Astrocyte of the cerebellum (primary cell): Measurements from ENCODE around the gene PRELID3B.

Experiments
- DNase-seq: peaks from one replicate; pipeline ENCODE4 v3.0.0-alpha.2; 2011; ENCODE audit warnings: low read depth
- H3K4me3 ChIP-seq: 2 replicates; pipeline ENCODE4 v1.5.1; 2011; ENCODE audit warnings: mild to moderate bottlenecking, low read depth, low read length, moderate library complexity
- in situ Hi-C: cut with HindIII; loops from 2 replicates; pipeline ENCODE4 v1.10.0; 2017; ENCODE audit warnings: low sequenced_read_pairs
- TF ChIP-seq, protein P1 (sequence below): IDR thresholded peaks from 2 replicates; pipeline ENCODE4 v1.5.1; 2012; ENCODE audit warnings: low read length, low read depth, moderate library complexity, mild to moderate bottlenecking; ENCODE audit errors: missing control alignments

PRELID3B gene

DNA sequence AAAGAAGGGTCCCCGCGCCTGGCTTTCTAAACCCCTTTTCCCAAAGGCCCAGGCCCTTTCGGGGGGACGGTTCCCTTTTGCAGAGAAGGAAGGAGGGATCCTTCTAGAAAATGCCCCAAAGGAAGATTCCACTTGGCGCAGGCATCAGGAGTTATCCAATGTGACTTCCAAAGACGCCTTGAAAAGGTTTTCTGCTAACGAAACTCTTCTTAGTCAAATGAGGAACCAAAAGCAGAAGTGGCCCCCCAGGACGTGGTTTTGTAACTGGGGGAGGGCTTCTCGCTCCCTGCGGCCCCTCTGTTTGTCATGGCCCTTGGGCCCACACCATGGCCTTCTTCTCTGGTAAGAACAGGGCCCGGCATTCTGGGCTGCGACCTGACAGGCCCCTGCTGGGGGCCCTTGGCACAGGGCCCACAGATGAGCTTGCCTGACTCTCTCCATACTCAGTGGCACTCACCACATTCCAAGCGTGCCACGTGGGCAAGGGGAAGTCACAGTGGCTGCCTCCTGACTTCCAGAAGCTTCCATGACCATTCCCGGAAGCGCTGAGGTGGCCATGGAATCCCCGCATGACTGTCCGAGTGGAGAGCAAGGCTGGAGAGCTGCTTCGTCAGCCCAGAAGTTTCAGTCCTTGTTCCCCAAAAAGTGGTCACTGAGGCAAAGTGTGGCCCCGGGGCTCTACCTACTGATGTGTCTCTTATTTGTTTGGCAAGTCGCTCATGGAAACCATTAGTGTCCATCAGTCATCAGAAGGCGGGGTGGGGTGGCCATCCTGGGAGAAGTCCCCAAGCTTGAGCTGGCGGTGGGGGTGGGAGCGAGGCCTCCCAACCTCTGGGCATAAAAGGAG, 34.7 kb downstream of the PRELID3B start:
- no peak overlapping the region for H3K4me3 ChIP-seq
- DNase-seq: no peak
- in situ Hi-C loops: loop anchor here (5.0 kb wide), 1 partner anchor 204 kb away; no protein-coding TSS in a partner anchor
- TF ChIP-seq, protein P1, sequence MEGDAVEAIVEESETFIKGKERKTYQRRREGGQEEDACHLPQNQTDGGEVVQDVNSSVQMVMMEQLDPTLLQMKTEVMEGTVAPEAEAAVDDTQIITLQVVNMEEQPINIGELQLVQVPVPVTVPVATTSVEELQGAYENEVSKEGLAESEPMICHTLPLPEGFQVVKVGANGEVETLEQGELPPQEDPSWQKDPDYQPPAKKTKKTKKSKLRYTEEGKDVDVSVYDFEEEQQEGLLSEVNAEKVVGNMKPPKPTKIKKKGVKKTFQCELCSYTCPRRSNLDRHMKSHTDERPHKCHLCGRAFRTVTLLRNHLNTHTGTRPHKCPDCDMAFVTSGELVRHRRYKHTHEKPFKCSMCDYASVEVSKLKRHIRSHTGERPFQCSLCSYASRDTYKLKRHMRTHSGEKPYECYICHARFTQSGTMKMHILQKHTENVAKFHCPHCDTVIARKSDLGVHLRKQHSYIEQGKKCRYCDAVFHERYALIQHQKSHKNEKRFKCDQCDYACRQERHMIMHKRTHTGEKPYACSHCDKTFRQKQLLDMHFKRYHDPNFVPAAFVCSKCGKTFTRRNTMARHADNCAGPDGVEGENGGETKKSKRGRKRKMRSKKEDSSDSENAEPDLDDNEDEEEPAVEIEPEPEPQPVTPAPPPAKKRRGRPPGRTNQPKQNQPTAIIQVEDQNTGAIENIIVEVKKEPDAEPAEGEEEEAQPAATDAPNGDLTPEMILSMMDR: no peak

DNA sequence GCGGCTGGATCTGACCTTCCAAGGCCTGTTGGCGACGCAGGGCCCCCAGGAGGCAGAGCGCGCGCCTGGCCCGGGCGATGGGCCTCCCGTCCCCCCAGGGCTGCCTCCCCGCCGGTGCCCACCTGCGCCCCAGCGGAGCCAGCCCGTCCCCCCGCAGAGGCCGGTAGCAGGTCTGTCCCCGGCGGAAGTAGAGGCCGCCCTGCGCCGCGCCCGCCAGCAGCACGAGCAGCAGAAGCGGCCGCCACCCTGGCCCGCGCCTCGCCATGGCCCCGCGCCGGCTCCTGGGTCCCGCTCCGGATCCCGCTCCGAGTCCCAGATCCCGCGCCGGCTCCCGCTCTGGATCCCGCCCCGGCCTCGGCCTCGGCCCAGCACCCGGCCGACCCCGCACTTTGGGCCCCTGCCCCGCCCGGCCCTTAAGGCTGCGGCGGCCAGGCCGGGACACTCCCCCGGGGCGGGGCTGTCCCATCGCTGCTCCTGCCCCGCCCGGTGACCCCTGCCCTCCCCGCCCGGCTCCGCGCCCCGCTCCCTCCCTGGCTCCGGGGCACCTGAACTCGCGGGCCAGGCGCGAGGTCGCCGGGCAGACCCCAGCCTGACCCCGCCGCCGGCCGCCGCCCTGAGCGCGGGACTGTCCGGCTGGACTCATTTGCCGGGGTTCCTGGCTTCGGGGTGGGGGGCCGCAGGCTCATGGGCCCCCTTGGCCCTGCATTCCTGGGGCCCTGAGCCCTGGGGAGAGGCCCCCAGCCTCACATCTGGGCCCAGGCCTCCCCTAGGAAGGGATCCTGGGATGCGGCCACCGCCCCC, 35.5 kb downstream of the PRELID3B start, which contains the start of gene CTSZ:
TSS of gene CTSZ (minus strand) at position 391 of the 801 bp plus-strand sequence. CDS start at position 265, 126 bp downstream.
- peak within 1 kb of the TSS; percentile 53 for H3K4me3 ChIP-seq
- in situ Hi-C loops: loop anchor here (5.0 kb wide), 1 partner anchor 205 kb away; no protein-coding TSS in a partner anchor
- DNase-seq: no peak
- TF ChIP-seq, protein P1: no peak

DNA sequence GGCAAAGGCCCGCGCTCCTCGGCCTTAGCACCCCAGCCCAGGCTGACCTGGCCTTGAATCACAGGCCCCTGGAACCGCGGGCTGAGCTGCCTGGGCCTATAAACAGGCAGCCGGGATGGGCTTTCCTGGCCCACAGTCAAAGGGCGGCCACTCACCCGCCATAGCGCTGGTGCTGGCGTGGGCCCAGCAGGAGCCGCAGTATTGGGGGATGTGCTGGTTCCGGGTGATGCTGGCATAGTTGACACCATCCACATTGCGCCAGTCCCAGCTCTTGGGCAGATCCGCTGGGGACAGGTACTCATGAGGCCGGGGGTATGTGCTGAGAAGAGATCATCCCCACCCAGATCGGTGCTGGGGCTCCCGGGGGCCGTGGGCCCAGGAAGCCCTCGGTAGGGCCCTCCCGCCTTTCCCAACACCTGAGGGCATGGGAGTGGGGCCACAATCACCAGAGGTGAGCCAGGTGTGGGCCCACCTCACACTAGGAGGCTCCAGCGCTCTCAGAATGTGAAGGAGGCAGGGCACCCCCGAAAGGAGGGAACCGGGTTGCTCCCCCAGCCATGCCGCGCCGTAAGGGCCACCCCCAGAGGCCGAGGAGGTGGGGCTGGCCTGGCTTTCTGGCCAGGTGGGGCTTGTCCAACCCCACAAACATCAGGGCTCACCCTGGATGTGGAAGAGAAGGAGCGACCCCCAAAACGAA, 36.3 kb downstream of the PRELID3B start:
- in situ Hi-C loops: loop anchor here (5.0 kb wide), 1 partner anchor 206 kb away; no protein-coding TSS in a partner anchor
- peak overlapping the region; percentile 53 for H3K4me3 ChIP-seq
- TF ChIP-seq, protein P1: no peak
- DNase-seq: no peak

DNA sequence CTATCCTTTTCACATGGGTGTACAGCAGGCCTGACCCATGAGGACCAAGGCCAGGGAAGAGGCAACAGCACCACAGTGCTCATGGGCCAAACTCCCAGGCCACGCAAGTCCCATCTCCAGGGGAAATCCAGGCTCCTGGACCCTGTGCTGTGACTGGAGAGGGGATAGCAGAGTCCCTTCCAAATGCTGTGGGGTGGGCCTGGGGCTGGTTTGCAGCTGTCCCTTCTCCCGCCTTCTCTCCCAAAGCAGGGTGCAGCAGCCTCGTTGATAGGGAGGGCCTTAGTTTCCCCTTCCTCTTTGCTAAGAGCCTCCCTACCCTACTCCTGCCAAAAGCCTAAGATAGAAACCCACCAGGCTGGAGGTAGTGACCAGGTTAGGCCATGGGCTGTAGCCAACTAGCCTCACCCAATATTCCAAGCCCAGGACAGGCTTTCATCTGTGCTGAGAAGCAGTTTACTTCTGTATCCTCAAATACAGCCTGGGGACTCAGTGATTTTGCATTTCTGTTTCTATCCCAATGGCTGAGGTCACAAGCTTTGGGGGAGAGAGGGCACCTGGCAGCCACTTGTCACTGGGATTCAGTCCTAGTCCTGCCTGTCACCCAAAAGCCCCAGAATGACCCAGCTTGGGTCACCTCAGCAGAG, 36.9 kb downstream of the PRELID3B start:
- H3K4me3 ChIP-seq: peak overlapping the region; percentile 53
- TF ChIP-seq, protein P1: no peak
- in situ Hi-C loops: loop anchor here (5.0 kb wide), 1 partner anchor 207 kb away; no protein-coding TSS in a partner anchor

DNA sequence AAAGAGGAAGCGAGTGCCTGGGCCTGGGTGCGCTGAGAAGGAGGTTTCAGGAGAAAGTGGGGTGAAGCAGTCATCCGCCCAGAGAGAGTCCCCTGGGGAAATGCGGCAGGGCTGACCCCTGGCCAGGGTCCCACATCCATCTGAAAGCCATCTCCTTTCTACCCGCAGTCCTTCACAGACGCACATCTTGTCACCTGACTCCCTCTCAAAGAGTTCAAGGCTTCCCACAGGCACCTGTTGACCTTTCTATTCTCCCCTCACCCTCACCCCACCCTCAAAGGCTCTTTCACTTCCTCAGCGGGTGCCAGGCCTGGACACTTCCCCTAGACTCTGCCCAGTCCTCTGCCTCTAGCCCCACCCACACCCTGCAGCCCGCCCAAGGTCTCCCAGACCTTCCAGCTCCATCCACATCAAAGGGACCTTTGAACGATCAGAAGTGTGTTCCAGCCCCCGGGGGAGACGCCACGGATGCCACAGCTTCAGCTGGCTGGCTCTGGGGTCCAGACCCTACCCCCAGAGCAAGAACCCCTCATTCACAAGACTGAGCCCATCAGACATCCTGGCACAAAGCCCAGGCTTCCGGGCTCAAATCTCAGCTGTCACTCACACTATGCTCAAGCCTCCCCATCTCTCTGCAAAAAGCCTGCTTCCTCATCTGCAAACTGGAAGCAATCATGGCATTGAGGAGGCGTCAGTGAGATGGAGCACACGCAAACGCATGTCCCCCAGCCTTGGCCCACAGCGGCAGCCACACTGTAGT, 37.6 kb downstream of the PRELID3B start:
- TF ChIP-seq, protein P1: no peak
- H3K4me3 ChIP-seq: peak overlapping the region; percentile 53
- DNase-seq: no peak
- in situ Hi-C loops: loop anchor here (5.0 kb wide), 1 partner anchor 207 kb away; no protein-coding TSS in a partner anchor

More for the DNA sequence above, 36.9 kb downstream of the PRELID3B start:
- DNase-seq: no peak
